Lower lobe of right lung (tissue), 2 donors: Measurements from ENCODE around the gene SLC8A1. TPM values are rescaled to one million over a fixed set of nuclear protein-coding genes. Genes with fewer than 3 reads are reported as not detected.

Source experiments
- ATAC-seq, 2 donors: fragments of 200-7000 bp; cut with Tn5 transposase; one replicate each; pipeline ENCODE4 v1.9.1; 2020 to 2022; ENCODE audit warnings: mild to moderate bottlenecking in 2 of 2, moderate library complexity in 2 of 2
- DNase-seq: peaks from one replicate; pipeline ENCODE4 v3.0.0-alpha.2; 2020
- H3K27ac ChIP-seq: fragments of 200-600 bp; one replicate; pipeline ENCODE4 v1.8.0; 2022
- H3K27me3 ChIP-seq: fragments of 200-600 bp; one replicate; pipeline ENCODE4 v1.8.0; 2022; ENCODE audit warnings: low read depth
- H3K36me3 ChIP-seq: fragments of 200-600 bp; one replicate; pipeline ENCODE4 v1.8.0; 2022; ENCODE audit warnings: mild to moderate bottlenecking
- H3K4me1 ChIP-seq: fragments of 200-600 bp; one replicate; pipeline ENCODE4 v1.8.0; 2022
- H3K4me3 ChIP-seq: fragments of 200-600 bp; one replicate; pipeline ENCODE4 v1.8.0; 2022; ENCODE audit warnings: mild to moderate bottlenecking
- H3K9me3 ChIP-seq: fragments of 200-600 bp; one replicate; pipeline ENCODE4 v1.8.0; 2022
- CTCF ChIP-seq: fragments of 200-600 bp; IDR thresholded peaks from one replicate; pipeline ENCODE4 v1.8.0; 2022; ENCODE audit warnings: antibody characterized with exemption, mild to moderate bottlenecking
- intact Hi-C: fragments of 100-400 bp; cut with DNase I; formaldehyde crosslinking; loops from one replicate; pipeline ENCODE4 v1.11.0; 2022
- total RNA-seq: library from RNA; stranded (reverse); fragmentation: NEBNext Ultra II Directional; extraction: Animal tissue kit (Norgen Biotek cat#: 25700); gene quantifications from one replicate; pipeline ENCODE4 v1.2.1, GENCODE V29; 2021
- donor health status: DM: no; HTN: yes; CAD: no; lungs with severe emphysema.

The SLC8A1 gene
- total RNA-seq, 1 donor from 2014 or later: 58.5 TPM

- H3K27ac ChIP-seq: no peak overlapping the region
- no peak for TF ChIP-seq CTCF
- no peak for ATAC-seq
- H3K36me3 ChIP-seq: no peaks in the 10 kb centered on the region
- H3K27me3 ChIP-seq: no peaks in the 10 kb centered on the region
- DNase-seq: no peak
- no peaks in the 10 kb centered on the region for H3K9me3 ChIP-seq
- no peaks in the 10 kb centered on the region for H3K4me1 ChIP-seq
- intact Hi-C loops: no loop called here
- H3K4me3 ChIP-seq: no peak overlapping the region
Measured at GRCh38 chr2:40254611-40255010, 197.3 kb downstream of the SLC8A1 start.

DNA sequence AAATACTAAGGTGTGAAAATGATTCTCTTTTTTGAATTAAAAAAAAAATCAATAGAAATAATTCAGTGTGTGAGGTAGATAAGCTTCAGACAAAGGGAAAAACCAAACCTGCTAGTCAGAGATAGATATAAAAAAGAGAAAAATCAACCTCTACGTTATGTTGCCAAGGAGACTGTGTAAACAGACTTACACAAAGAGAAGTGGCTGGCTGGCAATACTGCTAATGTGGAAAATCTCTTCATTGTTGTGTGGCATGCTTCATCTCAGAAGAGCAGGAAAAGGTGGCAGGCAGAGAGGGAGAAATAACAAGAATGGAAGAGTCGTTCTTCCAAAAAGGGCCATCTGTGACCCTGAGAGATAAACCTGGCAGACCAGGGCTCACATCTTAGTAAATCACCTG, 200.8 kb downstream of the SLC8A1 start:
- intact Hi-C loops: no loop called here

DNA sequence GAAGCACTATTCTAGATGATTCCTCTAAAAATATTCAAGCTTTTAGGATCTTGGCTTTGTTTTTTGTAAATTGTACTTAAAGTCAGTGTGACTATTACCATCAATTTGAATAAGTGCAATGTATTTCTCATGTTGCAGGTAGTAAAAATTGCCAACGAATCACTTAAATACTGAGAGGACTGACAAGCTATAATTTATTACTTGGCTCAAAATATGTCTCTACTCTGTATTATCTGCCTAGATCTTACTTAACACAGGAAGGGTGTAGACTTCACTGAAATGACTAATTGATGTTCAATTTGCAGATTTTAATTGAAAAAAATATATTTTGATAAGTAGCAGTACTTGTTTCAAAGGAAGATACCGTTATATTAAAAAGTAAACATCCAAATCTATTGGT, 202.3 kb downstream of the SLC8A1 start:
- DNase-seq (no peak), ATAC-seq (no peak)
- no peak for TF ChIP-seq CTCF
- Histone ChIP-seq H3K4me3 (no peak overlapping the region), H3K4me1 (peaks cover 4% of the 10 kb centered on the region), H3K9me3 (no peaks in the 10 kb centered on the region), H3K27ac (no peak overlapping the region), H3K27me3 (no peaks in the 10 kb centered on the region), H3K36me3 (no peaks in the 10 kb centered on the region)
- intact Hi-C loops: no loop called here

More for the DNA sequence above, 200.8 kb downstream of the SLC8A1 start:
- Histone ChIP-seq H3K27me3 (no peaks in the 10 kb centered on the region), H3K36me3 (no peaks in the 10 kb centered on the region), H3K4me3 (no peak overlapping the region), H3K27ac (no peak overlapping the region), H3K4me1 (no peaks in the 10 kb centered on the region), H3K9me3 (no peaks in the 10 kb centered on the region)
- no peak for TF ChIP-seq CTCF
- no peak for DNase-seq
- ATAC-seq: peak in 1 of 2 donors; percentile 33

GRCh38 chr2:40248294-40248693, 203.6 kb downstream of the SLC8A1 start:
- H3K9me3 ChIP-seq: no peaks in the 10 kb centered on the region
- DNase-seq (no peak), ATAC-seq (no peak)
- intact Hi-C loops: no loop called here
- H3K4me1 ChIP-seq: peaks cover 16% of the 10 kb centered on the region
- H3K36me3 ChIP-seq: no peaks in the 10 kb centered on the region
- H3K27me3 ChIP-seq: no peaks in the 10 kb centered on the region
- H3K4me3 ChIP-seq: no peak overlapping the region
- no peak overlapping the region for H3K27ac ChIP-seq
- no peak for TF ChIP-seq CTCF

DNA sequence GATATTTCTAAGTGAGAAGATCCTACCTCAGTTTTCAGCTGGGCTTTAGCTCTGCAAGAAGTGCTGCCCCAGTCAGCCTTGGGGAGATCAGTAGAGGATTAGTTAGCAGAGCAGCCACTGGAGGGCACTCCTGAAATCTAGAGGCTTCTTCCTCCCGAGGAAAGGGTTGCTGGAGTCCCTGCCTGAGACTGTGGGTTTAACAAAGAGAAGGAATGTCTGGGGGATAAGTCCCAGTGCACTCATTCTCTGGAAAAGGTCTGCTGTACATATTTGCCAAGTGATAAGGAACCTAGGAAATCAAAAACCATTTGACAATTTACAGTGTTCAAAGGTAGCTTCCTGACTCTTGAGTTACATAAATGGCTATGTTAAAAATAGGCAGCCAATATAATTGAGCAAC, 207.2 kb downstream of the SLC8A1 start:
- intact Hi-C loops: no loop called here
- Histone ChIP-seq H3K36me3 (no peaks in the 10 kb centered on the region), H3K27me3 (no peaks in the 10 kb centered on the region), H3K9me3 (no peaks in the 10 kb centered on the region), H3K4me3 (no peak overlapping the region), H3K27ac (no peak overlapping the region), H3K4me1 (peaks cover 21% of the 10 kb centered on the region)
- DNase-seq (peak; percentile 48), ATAC-seq (peak; percentile 69 to 79)
- peak; percentile 41 for TF ChIP-seq CTCF

DNA sequence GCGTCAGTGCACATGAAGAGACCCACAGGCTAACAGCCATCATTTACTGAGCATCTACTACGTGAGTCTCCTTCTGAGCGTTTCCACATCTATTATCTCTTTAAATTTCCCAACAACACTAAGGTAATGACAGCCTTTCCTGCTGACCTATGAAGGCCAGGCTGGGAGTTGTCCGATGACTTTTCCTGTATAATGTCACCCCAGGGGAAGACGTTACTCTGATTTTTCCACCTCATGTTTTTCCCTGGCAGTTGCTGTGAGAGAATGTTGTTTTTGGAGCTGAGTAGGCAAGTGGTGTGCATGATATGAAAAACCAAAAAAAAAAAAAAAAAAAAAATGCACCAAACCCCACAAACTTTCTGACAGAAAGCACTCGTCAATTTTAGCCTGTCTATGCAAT, 207.6 kb downstream of the SLC8A1 start:
- Histone ChIP-seq H3K4me3 (no peak overlapping the region), H3K27ac (no peak overlapping the region), H3K36me3 (no peaks in the 10 kb centered on the region), H3K9me3 (no peaks in the 10 kb centered on the region), H3K4me1 (peaks cover 21% of the 10 kb centered on the region), H3K27me3 (no peaks in the 10 kb centered on the region)
- intact Hi-C loops: no loop called here
- no peak for TF ChIP-seq CTCF
- DNase-seq: no peak
- ATAC-seq: no peak
